Ectodermal cell (in vitro differentiated cells): ENCODE data around the gene CCDC81.
"Not testable (repeated sequence)": the region's sequence is repeated elsewhere in the genome, so short reads cannot be mapped to it uniquely, and the experiment has no call there.

ENCODE experiments used
- H3K27ac ChIP-seq: 2 replicates; pipeline ENCODE4 v1.7.0; 2013; ENCODE audit warnings: mild to moderate bottlenecking, low read depth, low read length; ENCODE audit not compliant: insufficient read depth, poor library complexity, severe bottlenecking
- H3K27me3 ChIP-seq: 2 replicates; pipeline ENCODE4 v1.7.0; 2013; ENCODE audit warnings: mild to moderate bottlenecking, low read length; ENCODE audit not compliant: insufficient read depth, control insufficient read depth, poor library complexity, severe bottlenecking
- H3K36me3 ChIP-seq: one replicate; pipeline ENCODE4 v1.7.0; 2013; ENCODE audit warnings: low read length; ENCODE audit not compliant: control insufficient read depth, insufficient read depth
- H3K4me1 ChIP-seq: one replicate; pipeline ENCODE4 v1.7.0; 2013; ENCODE audit warnings: low read length; ENCODE audit not compliant: control insufficient read depth, insufficient read depth
- H3K4me3 ChIP-seq: 2 replicates; pipeline ENCODE4 v1.7.0; 2013; ENCODE audit warnings: low read depth, low read length, control low read depth; ENCODE audit not compliant: insufficient read depth
- H3K9me3 ChIP-seq: 2 replicates; pipeline ENCODE4 v1.7.0; 2013; ENCODE audit warnings: mild to moderate bottlenecking, low read length, moderate library complexity; ENCODE audit not compliant: control insufficient read depth
- WGBS, 2 experiments: methylation state at CpG; one replicate each; pipeline ENCODE4 v1.1.7; 2013; ENCODE audit warnings: missing lambda C conversion rate in 2 of 2; 5-methylcytosine and 5-hydroxymethylcytosine counted together

Gene CCDC81

GRCh38 chr11:86433361-86434095 lies 58.8 kb downstream of the CCDC81 start:
- WGBS, 2 experiments: 95 to 96% methylated on average over 38 of the region's 38 CpGs
- not testable (repeated sequence) for H3K27ac ChIP-seq, H3K27me3 ChIP-seq, H3K4me1 ChIP-seq, H3K4me3 ChIP-seq, H3K9me3 ChIP-seq, H3K36me3 ChIP-seq

- Histone ChIP-seq H3K27me3 (no peaks in the 10 kb centered on the region), H3K4me3 (no peak overlapping the region), H3K36me3 (no peaks in the 10 kb centered on the region), H3K9me3 (no peaks in the 10 kb centered on the region), H3K27ac (no peak overlapping the region), H3K4me1 (no peaks in the 10 kb centered on the region)
- 90 to 98% methylated on average over 2 of the region's 2 CpGs for WGBS, 2 experiments
These were observed 61.0 kb downstream of the CCDC81 start for GRCh38 chr11:86435711-86436110.

GRCh38 chr11:86438685-86439084 lies 64.0 kb downstream of the CCDC81 start:
- Histone ChIP-seq H3K36me3 (no peaks in the 10 kb centered on the region), H3K4me1 (no peaks in the 10 kb centered on the region), H3K4me3 (no peak overlapping the region), H3K9me3 (no peaks in the 10 kb centered on the region), H3K27ac (no peak overlapping the region), H3K27me3 (no peaks in the 10 kb centered on the region)
- WGBS, 2 experiments: 88 to 100% methylated on average over 1 of the region's 1 CpG

GRCh38 chr11:86440305-86440716 lies 65.6 kb downstream of the CCDC81 start:
- no peaks in the 10 kb centered on the region for H3K36me3 ChIP-seq

GRCh38 chr11:86440843-86441242 lies 66.2 kb downstream of the CCDC81 start:
- H3K36me3 ChIP-seq: no peaks in the 10 kb centered on the region
- H3K4me1 ChIP-seq: no peaks in the 10 kb centered on the region
- H3K27ac ChIP-seq: no peak overlapping the region
- H3K9me3 ChIP-seq: no peaks in the 10 kb centered on the region
- H3K4me3 ChIP-seq: no peak overlapping the region
- H3K27me3 ChIP-seq: no peaks in the 10 kb centered on the region
- WGBS, 2 experiments: 92 to 96% methylated on average over 2 of the region's 2 CpGs

More at GRCh38 chr11:86440305-86440716, 65.6 kb downstream of the CCDC81 start:
- Histone ChIP-seq H3K4me3 (no peak overlapping the region), H3K4me1 (no peaks in the 10 kb centered on the region), H3K27me3 (no peaks in the 10 kb centered on the region), H3K9me3 (no peaks in the 10 kb centered on the region), H3K27ac (no peak overlapping the region)
- WGBS, 2 experiments: 79 to 85% methylated on average over 3 of the region's 3 CpGs

- Histone ChIP-seq H3K4me1 (no peaks in the 10 kb centered on the region), H3K4me3 (no peak overlapping the region), H3K36me3 (no peaks in the 10 kb centered on the region), H3K27me3 (no peaks in the 10 kb centered on the region), H3K27ac (no peak overlapping the region), H3K9me3 (no peaks in the 10 kb centered on the region)
- 93 to 95% methylated on average over 2 of the region's 2 CpGs for WGBS, 2 experiments
These were observed 67.7 kb downstream of the CCDC81 start for GRCh38 chr11:86442420-86442819.

- Histone ChIP-seq H3K27ac (no peak overlapping the region), H3K36me3 (no peaks in the 10 kb centered on the region), H3K4me3 (no peak overlapping the region), H3K27me3 (no peaks in the 10 kb centered on the region), H3K9me3 (no peaks in the 10 kb centered on the region), H3K4me1 (no peaks in the 10 kb centered on the region)
- WGBS, 2 experiments: 86 to 91% methylated on average over 5 of the region's 5 CpGs
These were observed 68.1 kb downstream of the CCDC81 start for GRCh38 chr11:86442827-86443226.

GRCh38 chr11:86443415-86443814 lies 68.7 kb downstream of the CCDC81 start:
- Histone ChIP-seq H3K36me3 (no peaks in the 10 kb centered on the region), H3K4me1 (no peaks in the 10 kb centered on the region), H3K4me3 (no peak overlapping the region), H3K9me3 (no peaks in the 10 kb centered on the region), H3K27ac (no peak overlapping the region), H3K27me3 (no peaks in the 10 kb centered on the region)
- WGBS, 2 experiments: 0% methylated on average over 1 of the region's 1 CpG

GRCh38 chr11:86444981-86445380 lies 70.3 kb downstream of the CCDC81 start:
- H3K9me3 ChIP-seq: no peaks in the 10 kb centered on the region

GRCh38 chr11:86446163-86446923 lies 71.7 kb downstream of the CCDC81 start:
- no peaks in the 10 kb centered on the region for H3K36me3 ChIP-seq
- H3K4me1 ChIP-seq: no peaks in the 10 kb centered on the region
- H3K9me3 ChIP-seq: no peaks in the 10 kb centered on the region
- no peaks in the 10 kb centered on the region for H3K27me3 ChIP-seq
- WGBS, 2 experiments: 94 to 96% methylated on average over 7 to 8 of the region's 8 CpGs
- no peak overlapping the region for H3K4me3 ChIP-seq
- no peak overlapping the region for H3K27ac ChIP-seq

More at GRCh38 chr11:86444981-86445380, 70.3 kb downstream of the CCDC81 start:
- H3K4me1 ChIP-seq: no peaks in the 10 kb centered on the region
- no peaks in the 10 kb centered on the region for H3K27me3 ChIP-seq
- H3K36me3 ChIP-seq: no peaks in the 10 kb centered on the region
- H3K27ac ChIP-seq: no peak overlapping the region
- no peak overlapping the region for H3K4me3 ChIP-seq
- WGBS, 2 experiments: 93 to 95% methylated on average over 1 of the region's 1 CpG
